Fibroblast of mammary gland (primary cell): Measurements from ENCODE around the gene ACVR1C.

Experiments used
- DNase-seq: peaks from one replicate; pipeline ENCODE4 v3.0.0-alpha.2; 2010; ENCODE audit warnings: low read depth
- H3K4me3 ChIP-seq: 2 replicates; pipeline ENCODE4 v1.5.1; 2011; ENCODE audit warnings: low read depth, mild to moderate bottlenecking, low read length, moderate library complexity; ENCODE audit not compliant: control insufficient read depth
- CTCF ChIP-seq: conservative IDR thresholded peaks from 2 replicates; pipeline ENCODE4 v1.5.1; 2011; ENCODE audit warnings: low read depth, low read length, inconsistent platforms; ENCODE audit not compliant: control insufficient read depth, insufficient read depth

Gene ACVR1C

GRCh38 chr2:157477919-157478318, 150.7 kb downstream of the ACVR1C start:
- no peak for DNase-seq
- no peak for TF ChIP-seq CTCF

DNA sequence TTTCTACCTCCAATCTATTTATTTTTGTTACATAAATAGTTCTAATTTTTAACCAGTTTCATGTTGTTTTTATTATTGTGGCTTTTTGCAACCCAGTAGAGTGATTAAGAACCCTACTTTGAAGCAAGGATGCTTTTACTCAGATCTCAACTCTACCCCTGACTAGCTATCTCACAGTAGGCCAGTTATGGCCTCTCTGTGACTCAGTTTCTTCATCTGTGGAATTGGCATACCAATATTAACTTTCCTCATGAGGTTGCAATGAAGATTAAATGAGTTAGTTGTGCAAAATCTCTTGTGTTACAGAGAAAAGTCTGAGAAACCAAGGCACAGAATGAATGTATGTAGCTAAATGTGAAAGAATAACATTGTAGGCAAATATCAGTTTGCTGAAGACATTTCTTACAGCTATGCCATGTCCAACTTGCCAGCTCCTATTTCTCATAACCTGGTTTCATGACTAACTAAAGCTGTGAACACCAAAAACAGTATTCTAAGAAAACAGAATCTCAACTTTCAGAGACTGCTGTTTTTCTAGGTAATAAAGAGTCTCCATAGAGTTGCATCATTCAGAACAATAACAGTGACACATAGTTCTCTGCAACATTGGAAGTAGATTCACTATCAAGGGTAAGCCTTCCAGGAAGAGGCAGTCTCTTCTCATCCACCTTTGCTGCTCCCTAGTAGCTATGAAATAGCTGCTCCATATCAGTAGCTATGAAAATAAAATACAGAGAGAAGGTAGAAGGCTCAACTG, 151.5 kb downstream of the ACVR1C start:
- no peak for TF ChIP-seq CTCF
- no peak overlapping the region for H3K4me3 ChIP-seq
- peak; percentile 45 for DNase-seq

More at GRCh38 chr2:157477919-157478318, 150.7 kb downstream of the ACVR1C start:
- no peak overlapping the region for H3K4me3 ChIP-seq
